ENCODE measurements around the gene CD302.

DNA sequence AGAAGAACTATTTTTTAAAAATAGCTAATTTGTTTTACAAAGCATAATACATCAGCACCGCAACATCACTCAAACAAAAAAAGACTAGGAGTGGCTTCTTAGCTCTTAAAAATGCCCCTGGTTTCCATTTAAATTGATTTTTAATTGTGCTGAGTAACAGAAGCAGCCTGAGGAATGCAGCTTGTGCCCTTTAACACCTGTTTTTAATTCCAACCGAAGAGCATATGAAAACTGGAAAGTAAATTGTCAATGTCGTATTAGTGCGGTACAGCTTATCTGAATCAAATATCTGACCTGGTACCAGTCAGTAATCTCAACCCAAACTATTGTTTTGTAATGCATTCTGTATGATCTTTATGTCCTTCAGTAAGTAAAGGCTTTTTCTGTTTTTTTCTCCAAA is 13.2 kb upstream of the CD302 start:
- no peak for TF ChIP-seq CTBP1 (IDR thresholded peaks at IDR 0.05; ENCODE audit: borderline replicate concordance)
- TF ChIP-seq SP1 (IDR thresholded peaks at IDR 0.05) = no peak
- TF ChIP-seq NFRKB (IDR thresholded peaks at IDR 0.05) = no peak
- no peak for TF ChIP-seq HDGF (IDR thresholded peaks at IDR 0.05; ENCODE audit: borderline replicate concordance)
- TF ChIP-seq, protein P1, sequence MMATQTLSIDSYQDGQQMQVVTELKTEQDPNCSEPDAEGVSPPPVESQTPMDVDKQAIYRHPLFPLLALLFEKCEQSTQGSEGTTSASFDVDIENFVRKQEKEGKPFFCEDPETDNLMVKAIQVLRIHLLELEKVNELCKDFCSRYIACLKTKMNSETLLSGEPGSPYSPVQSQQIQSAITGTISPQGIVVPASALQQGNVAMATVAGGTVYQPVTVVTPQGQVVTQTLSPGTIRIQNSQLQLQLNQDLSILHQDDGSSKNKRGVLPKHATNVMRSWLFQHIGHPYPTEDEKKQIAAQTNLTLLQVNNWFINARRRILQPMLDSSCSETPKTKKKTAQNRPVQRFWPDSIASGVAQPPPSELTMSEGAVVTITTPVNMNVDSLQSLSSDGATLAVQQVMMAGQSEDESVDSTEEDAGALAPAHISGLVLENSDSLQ (IDR thresholded peaks at IDR 0.05) = no peak
- no peak for TF ChIP-seq SUZ12 (IDR thresholded peaks at IDR 0.05)
- TF ChIP-seq ELF4 (IDR thresholded peaks at IDR 0.05) = no peak
- TF ChIP-seq FOXM1 (IDR thresholded peaks at IDR 0.05; ENCODE audit: borderline replicate concordance) = no peak
- TF ChIP-seq ZNF384 (IDR thresholded peaks at IDR 0.05) = no peak
- TF ChIP-seq BHLHE40 (IDR thresholded peaks at IDR 0.05; ENCODE audit: borderline replicate concordance) = no peak
- no peak for TF ChIP-seq FOXK2 (IDR thresholded peaks at IDR 0.05)

All from HEK293T (cell line).